WTC11 (cell line): Measurements from ENCODE around the gene ZNF804A. TPM values are rescaled to one million over a fixed set of nuclear protein-coding genes. Genes with fewer than 3 reads are reported as not detected.
"Not testable (repeated sequence)": the region's sequence is repeated elsewhere in the genome, so short reads cannot be mapped to it uniquely, and the experiment has no call there.

ENCODE experiments used
- ATAC-seq: fragments of 200-7000 bp; cut with Tn5 transposase; 2 replicates; pipeline ENCODE4 v1.10.0; 2021; ENCODE audit warnings: mild to moderate bottlenecking, moderate library complexity
- CTCF ChIA-PET: fragments of 300-600 bp; sonication (Branson Sonifier 250); formaldehyde crosslinking; loops from one replicate; lab custom pipeline; 2021; ENCODE audit warnings: antibody characterized with exemption; lab: Charles Lee
- POLR2A ChIA-PET: fragments of 350-600 bp; sonication (Branson Sonifier 250); formaldehyde crosslinking; loops from one replicate; lab custom pipeline; 2021; ENCODE audit warnings: antibody characterized with exemption; lab: Charles Lee
- DNase-seq: peaks from one replicate; pipeline ENCODE4 v3.0.0; 2021; ENCODE audit warnings: low spot score
- H3K27ac Mint-ChIP-seq: 2 replicates; pipeline ENCODE4 v1.8.0; 2021; ENCODE audit warnings: mixed read lengths
- H3K27me3 Mint-ChIP-seq: 2 replicates; pipeline ENCODE4 v1.8.0; 2021; ENCODE audit warnings: low read depth, mild to moderate bottlenecking, moderate library complexity, mixed read lengths
- H3K36me3 Mint-ChIP-seq: 2 replicates; pipeline ENCODE4 v1.8.0; 2021; ENCODE audit warnings: mixed read lengths
- H3K4me1 Mint-ChIP-seq: 2 replicates; pipeline ENCODE4 v1.8.0; 2022; ENCODE audit warnings: mixed read lengths
- H3K4me3 Mint-ChIP-seq: 2 replicates; pipeline ENCODE4 v1.8.0; 2021; ENCODE audit warnings: mild to moderate bottlenecking, moderate library complexity, mixed read lengths
- H3K9me3 Mint-ChIP-seq: 2 replicates; pipeline ENCODE4 v1.8.0; 2021; ENCODE audit warnings: mixed read lengths
- GRHL2 ChIP-seq: fragments of 250-450 bp; sonication (Bioruptor Pico); IDR thresholded peaks from 2 replicates; pipeline ENCODE4 v1.8.0; 2022; ENCODE audit warnings: mild to moderate bottlenecking, moderate library complexity; ENCODE audit not compliant: insufficient replicate concordance, severe bottlenecking
- GTF2I ChIP-seq: fragments of 250-450 bp; sonication (Bioruptor Pico); conservative IDR thresholded peaks from 2 replicates; pipeline ENCODE4 v1.4.0; 2021; ENCODE audit warnings: mild to moderate bottlenecking
- NFE2L1 ChIP-seq: sonication (generic); formaldehyde crosslinking; IDR thresholded peaks from 2 replicates; pipeline ENCODE4 v1.8.1; 2023; ENCODE audit warnings: missing genetic modification reagents
- NFYB ChIP-seq: sonication (generic); formaldehyde crosslinking; conservative IDR thresholded peaks from 2 replicates; pipeline ENCODE4 v1.8.0; 2022; ENCODE audit warnings: low read depth, missing genetic modification reagents
- RORB ChIP-seq: fragments of 250-450 bp; sonication (Bioruptor Pico); IDR thresholded peaks from 2 replicates; pipeline ENCODE4 v1.9.0; 2021; ENCODE audit warnings: mild to moderate bottlenecking
- ZNF232 ChIP-seq: sonication (generic); formaldehyde crosslinking; IDR thresholded peaks from 2 replicates; pipeline ENCODE4 v1.8.0; 2022; ENCODE audit warnings: mild to moderate bottlenecking, missing genetic modification reagents
- ZNF396 ChIP-seq: fragments of 250-450 bp; sonication (Bioruptor Pico); IDR thresholded peaks from 2 replicates; pipeline ENCODE4 v1.8.0; 2021; ENCODE audit warnings: mild to moderate bottlenecking, moderate library complexity, borderline replicate concordance
- total RNA-seq: library from RNA; stranded (reverse); gene quantifications from 3 replicates; pipeline ENCODE4 v1.2.3, GENCODE V29; 2021
- TF ChIP-seq, protein P1 (sequence below): sonication (generic); formaldehyde crosslinking; IDR thresholded peaks from 2 replicates; pipeline ENCODE4 v1.8.0; 2022; ENCODE audit warnings: missing genetic modification reagents
- TF ChIP-seq, protein P2 (sequence below): fragments of 250-450 bp; sonication (Bioruptor Pico); conservative IDR thresholded peaks from 2 replicates; pipeline ENCODE4 v1.9.0; 2021; ENCODE audit warnings: mild to moderate bottlenecking
- TF ChIP-seq, protein P3 (sequence below): sonication (generic); formaldehyde crosslinking; IDR thresholded peaks from 2 replicates; pipeline ENCODE4 v1.8.0; 2022; ENCODE audit warnings: mild to moderate bottlenecking, missing genetic modification reagents
- TF ChIP-seq, protein P4 (sequence below): sonication (generic); formaldehyde crosslinking; conservative IDR thresholded peaks from 2 replicates; pipeline ENCODE4 v1.8.1; 2023; ENCODE audit warnings: mild to moderate bottlenecking, low read depth, missing genetic modification reagents, moderate library complexity
- TF ChIP-seq, protein P5 (sequence below): sonication (generic); formaldehyde crosslinking; IDR thresholded peaks from 2 replicates; pipeline ENCODE4 v1.8.0; 2022; ENCODE audit warnings: mild to moderate bottlenecking, missing genetic modification reagents
- TF ChIP-seq, protein P6 (sequence below): sonication (generic); formaldehyde crosslinking; IDR thresholded peaks from 2 replicates; pipeline ENCODE4 v1.8.0; 2022; ENCODE audit warnings: mild to moderate bottlenecking, missing genetic modification reagents

ZNF804A gene
- total RNA-seq, 1 experiment from 2014 or later: not detected

DNA sequence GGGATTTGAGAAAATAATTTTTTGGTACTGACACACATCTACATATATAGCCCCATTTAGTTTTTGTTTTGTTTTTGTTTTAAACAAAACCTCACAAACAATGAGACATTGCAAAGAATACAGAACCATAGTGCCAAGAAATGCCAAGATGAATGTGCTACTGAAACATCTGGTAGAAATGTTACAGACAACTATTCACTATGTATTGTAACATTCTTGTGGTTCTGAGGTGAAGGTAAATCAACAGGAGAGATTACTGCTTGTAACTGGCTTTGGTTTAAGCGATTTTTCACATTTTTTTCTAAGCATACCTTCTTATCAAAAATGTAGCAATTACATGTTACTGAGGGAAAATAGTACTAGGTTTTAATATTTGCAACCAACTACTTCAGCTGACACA, 281.3 kb downstream of the ZNF804A start:
- peaks cover 33% of the 10 kb centered on the region for H3K9me3 Mint-ChIP-seq
- no peak for TF ChIP-seq RORB (CRISPR knock-in tag)
- TF ChIP-seq ZNF232 (CRISPR knock-in tag): no peak
- no peak for TF ChIP-seq NFYB
- TF ChIP-seq GRHL2 (CRISPR knock-in tag): no peak
- TF ChIP-seq, protein P1, sequence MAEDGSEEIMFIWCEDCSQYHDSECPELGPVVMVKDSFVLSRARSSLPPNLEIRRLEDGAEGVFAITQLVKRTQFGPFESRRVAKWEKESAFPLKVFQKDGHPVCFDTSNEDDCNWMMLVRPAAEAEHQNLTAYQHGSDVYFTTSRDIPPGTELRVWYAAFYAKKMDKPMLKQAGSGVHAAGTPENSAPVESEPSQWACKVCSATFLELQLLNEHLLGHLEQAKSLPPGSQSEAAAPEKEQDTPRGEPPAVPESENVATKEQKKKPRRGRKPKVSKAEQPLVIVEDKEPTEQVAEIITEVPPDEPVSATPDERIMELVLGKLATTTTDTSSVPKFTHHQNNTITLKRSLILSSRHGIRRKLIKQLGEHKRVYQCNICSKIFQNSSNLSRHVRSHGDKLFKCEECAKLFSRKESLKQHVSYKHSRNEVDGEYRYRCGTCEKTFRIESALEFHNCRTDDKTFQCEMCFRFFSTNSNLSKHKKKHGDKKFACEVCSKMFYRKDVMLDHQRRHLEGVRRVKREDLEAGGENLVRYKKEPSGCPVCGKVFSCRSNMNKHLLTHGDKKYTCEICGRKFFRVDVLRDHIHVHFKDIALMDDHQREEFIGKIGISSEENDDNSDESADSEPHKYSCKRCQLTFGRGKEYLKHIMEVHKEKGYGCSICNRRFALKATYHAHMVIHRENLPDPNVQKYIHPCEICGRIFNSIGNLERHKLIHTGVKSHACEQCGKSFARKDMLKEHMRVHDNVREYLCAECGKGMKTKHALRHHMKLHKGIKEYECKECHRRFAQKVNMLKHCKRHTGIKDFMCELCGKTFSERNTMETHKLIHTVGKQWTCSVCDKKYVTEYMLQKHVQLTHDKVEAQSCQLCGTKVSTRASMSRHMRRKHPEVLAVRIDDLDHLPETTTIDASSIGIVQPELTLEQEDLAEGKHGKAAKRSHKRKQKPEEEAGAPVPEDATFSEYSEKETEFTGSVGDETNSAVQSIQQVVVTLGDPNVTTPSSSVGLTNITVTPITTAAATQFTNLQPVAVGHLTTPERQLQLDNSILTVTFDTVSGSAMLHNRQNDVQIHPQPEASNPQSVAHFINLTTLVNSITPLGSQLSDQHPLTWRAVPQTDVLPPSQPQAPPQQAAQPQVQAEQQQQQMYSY (CRISPR knock-in tag): no peak
- TF ChIP-seq, protein P2, sequence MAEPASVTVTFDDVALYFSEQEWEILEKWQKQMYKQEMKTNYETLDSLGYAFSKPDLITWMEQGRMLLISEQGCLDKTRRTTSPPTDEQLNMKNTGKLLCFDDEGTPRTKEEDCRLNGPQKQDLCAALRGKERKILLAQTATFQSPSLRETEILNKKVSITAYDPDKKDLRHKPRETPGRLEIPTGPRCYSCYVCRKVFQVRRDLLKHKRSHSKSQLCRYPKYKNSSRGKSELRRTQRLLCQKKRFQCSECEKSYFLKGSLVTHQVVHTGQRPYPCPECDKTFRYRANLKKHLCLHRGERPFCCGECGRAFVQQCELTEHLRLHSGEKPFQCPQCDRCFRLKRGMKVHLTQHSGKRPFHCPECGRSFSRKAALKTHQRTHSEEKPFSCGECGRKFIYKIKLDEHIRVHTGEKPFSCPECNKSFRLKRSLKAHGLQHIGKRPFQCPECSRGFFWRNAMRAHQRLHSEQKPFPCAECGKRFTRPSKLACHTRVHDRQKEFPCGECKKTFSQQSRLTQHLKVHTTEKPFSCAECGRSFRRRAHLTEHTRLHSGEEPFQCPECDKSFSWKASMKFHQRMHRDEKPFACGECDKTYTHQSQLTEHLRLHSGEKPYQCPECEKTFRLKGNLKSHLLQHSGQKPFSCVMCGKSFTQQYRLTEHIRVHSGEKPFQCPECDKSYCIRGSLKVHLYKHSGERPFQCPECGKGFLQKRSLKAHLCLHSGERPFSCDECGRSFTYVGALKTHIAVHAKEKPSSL: no peak
- TF ChIP-seq, protein P3, sequence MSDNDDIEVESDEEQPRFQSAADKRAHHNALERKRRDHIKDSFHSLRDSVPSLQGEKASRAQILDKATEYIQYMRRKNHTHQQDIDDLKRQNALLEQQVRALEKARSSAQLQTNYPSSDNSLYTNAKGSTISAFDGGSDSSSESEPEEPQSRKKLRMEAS (CRISPR knock-in tag): no peak
- TF ChIP-seq NFE2L1 (CRISPR knock-in tag): no peak
- TF ChIP-seq, protein P4, sequence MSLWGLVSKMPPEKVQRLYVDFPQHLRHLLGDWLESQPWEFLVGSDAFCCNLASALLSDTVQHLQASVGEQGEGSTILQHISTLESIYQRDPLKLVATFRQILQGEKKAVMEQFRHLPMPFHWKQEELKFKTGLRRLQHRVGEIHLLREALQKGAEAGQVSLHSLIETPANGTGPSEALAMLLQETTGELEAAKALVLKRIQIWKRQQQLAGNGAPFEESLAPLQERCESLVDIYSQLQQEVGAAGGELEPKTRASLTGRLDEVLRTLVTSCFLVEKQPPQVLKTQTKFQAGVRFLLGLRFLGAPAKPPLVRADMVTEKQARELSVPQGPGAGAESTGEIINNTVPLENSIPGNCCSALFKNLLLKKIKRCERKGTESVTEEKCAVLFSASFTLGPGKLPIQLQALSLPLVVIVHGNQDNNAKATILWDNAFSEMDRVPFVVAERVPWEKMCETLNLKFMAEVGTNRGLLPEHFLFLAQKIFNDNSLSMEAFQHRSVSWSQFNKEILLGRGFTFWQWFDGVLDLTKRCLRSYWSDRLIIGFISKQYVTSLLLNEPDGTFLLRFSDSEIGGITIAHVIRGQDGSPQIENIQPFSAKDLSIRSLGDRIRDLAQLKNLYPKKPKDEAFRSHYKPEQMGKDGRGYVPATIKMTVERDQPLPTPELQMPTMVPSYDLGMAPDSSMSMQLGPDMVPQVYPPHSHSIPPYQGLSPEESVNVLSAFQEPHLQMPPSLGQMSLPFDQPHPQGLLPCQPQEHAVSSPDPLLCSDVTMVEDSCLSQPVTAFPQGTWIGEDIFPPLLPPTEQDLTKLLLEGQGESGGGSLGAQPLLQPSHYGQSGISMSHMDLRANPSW (CRISPR knock-in tag): no peak
- no peak for TF ChIP-seq GTF2I
- no peak for TF ChIP-seq ZNF396 (CRISPR knock-in tag)
- TF ChIP-seq, protein P5, sequence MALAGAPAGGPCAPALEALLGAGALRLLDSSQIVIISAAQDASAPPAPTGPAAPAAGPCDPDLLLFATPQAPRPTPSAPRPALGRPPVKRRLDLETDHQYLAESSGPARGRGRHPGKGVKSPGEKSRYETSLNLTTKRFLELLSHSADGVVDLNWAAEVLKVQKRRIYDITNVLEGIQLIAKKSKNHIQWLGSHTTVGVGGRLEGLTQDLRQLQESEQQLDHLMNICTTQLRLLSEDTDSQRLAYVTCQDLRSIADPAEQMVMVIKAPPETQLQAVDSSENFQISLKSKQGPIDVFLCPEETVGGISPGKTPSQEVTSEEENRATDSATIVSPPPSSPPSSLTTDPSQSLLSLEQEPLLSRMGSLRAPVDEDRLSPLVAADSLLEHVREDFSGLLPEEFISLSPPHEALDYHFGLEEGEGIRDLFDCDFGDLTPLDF (CRISPR knock-in tag): no peak
- TF ChIP-seq, protein P6, sequence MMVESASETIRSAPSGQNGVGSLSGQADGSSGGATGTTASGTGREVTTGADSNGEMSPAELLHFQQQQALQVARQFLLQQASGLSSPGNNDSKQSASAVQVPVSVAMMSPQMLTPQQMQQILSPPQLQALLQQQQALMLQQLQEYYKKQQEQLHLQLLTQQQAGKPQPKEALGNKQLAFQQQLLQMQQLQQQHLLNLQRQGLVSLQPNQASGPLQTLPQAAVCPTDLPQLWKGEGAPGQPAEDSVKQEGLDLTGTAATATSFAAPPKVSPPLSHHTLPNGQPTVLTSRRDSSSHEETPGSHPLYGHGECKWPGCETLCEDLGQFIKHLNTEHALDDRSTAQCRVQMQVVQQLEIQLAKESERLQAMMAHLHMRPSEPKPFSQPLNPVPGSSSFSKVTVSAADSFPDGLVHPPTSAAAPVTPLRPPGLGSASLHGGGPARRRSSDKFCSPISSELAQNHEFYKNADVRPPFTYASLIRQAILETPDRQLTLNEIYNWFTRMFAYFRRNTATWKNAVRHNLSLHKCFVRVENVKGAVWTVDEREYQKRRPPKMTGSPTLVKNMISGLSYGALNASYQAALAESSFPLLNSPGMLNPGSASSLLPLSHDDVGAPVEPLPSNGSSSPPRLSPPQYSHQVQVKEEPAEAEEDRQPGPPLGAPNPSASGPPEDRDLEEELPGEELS (CRISPR knock-in tag): no peak
- DNase-seq: no peak
- ATAC-seq: no peak
- H3K4me1 Mint-ChIP-seq: peaks cover 14% of the 10 kb centered on the region
- ChIA-PET POLR2A (no interaction called here), CTCF (no interaction called here)
- H3K27me3 Mint-ChIP-seq: no peaks in the 10 kb centered on the region
- no peak overlapping the region for H3K4me3 Mint-ChIP-seq
- H3K36me3 Mint-ChIP-seq: 0 out of 2 replicates have a peak, but pooled peaks cover 5% of the 10 kb centered on the region
- H3K27ac Mint-ChIP-seq: no peak overlapping the region

DNA sequence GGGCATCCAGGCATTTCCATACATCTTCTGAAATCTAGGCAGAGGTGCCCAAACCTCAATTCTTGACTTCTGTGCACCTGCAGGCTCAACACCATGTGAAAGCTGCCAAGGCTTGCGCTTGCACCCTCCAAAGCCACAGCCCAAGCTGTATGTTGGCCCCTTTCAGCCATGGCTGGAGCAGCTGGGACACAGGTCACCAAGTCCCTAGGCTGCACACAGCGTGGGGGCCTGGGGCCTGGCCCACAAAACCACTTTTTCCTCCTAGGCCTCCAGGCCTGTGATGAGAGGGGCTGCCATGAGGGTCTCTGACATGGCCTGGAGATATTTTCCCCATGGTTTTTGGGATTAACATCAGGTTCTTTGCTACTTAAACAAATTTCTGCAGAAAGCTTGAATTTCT, 288.3 kb downstream of the ZNF804A start:
- H3K27me3 Mint-ChIP-seq, H3K4me1 Mint-ChIP-seq, ATAC-seq, DNase-seq, POLR2A ChIA-PET, H3K27ac Mint-ChIP-seq, CTCF ChIA-PET, H3K4me3 Mint-ChIP-seq: not testable (repeated sequence)
- Mint-ChIP-seq H3K9me3 (peaks cover 55% of the 10 kb centered on the region), H3K36me3 (peaks cover 32% of the 10 kb centered on the region)
